ENCODE data around the gene ACACB.

- no peak for TF ChIP-seq CTCF (IDR thresholded peaks at IDR 0.05; ENCODE audit: poor library complexity, severe bottlenecking)
- no peak for TF ChIP-seq POLR2AphosphoS5 (IDR thresholded peaks at IDR 0.05)
- TF ChIP-seq MXI1 (conservative IDR thresholded peaks at IDR 0.05; ENCODE audit: poor library complexity, severe bottlenecking), result no peak
- no peak for TF ChIP-seq REST (IDR thresholded peaks at IDR 0.05; ENCODE audit: borderline replicate concordance)
- no peak for TF ChIP-seq RAD21 (conservative IDR thresholded peaks at IDR 0.05)
- no peak for TF ChIP-seq TAF1 (IDR thresholded peaks at IDR 0.05; ENCODE audit: low read depth)
- TF ChIP-seq EP300 (conservative IDR thresholded peaks at IDR 0.05; ENCODE audit: poor library complexity, severe bottlenecking), result no peak
- no peak for TF ChIP-seq SMC3 (conservative IDR thresholded peaks at IDR 0.05; ENCODE audit: poor library complexity)
- no peak for TF ChIP-seq EZH2 (IDR thresholded peaks at IDR 0.05; ENCODE audit: borderline replicate concordance, insufficient read depth, low read length, poor library complexity, severe bottlenecking)
Observed at GRCh38 chr12:109295764-109296425, 179.5 kb downstream of the ACACB start.

Data from neural cell (in vitro differentiated cells).